Parathyroid adenoma (tissue), 2 donors: ENCODE results near the gene KLF6.
A peak's percentile ranks its signal among the peaks of the same experiment; 100 is the strongest.

Experiments
- H2AFZ ChIP-seq: fragments of 300-600 bp; sonication (generic); one replicate; pipeline ENCODE4 v1.7.0; 2017; ENCODE audit warnings: antibody characterized with exemption, mild to moderate bottlenecking
- H3K27ac ChIP-seq: fragments of 300-600 bp; sonication (generic); one replicate; pipeline ENCODE4 v1.7.0; 2017
- H3K27me3 ChIP-seq: fragments of 300-600 bp; sonication (generic); one replicate; pipeline ENCODE4 v1.7.0; 2017; ENCODE audit warnings: low read length; ENCODE audit not compliant: control insufficient read depth, insufficient read depth
- H3K36me3 ChIP-seq: fragments of 300-600 bp; sonication (generic); one replicate; pipeline ENCODE4 v1.7.0; 2017; ENCODE audit warnings: low read length; ENCODE audit not compliant: control insufficient read depth, insufficient read depth
- H3K4me1 ChIP-seq: fragments of 300-600 bp; sonication (generic); one replicate; pipeline ENCODE4 v1.7.0; 2017; ENCODE audit warnings: control low read depth
- H3K4me2 ChIP-seq: fragments of 300-600 bp; sonication (generic); one replicate; pipeline ENCODE4 v1.7.0; 2017; ENCODE audit warnings: low read length
- H3K4me3 ChIP-seq: fragments of 300-600 bp; sonication (generic); one replicate; pipeline ENCODE4 v1.7.0; 2017; ENCODE audit warnings: low read depth, low read length
- H3K79me2 ChIP-seq: fragments of 300-600 bp; sonication (generic); one replicate; pipeline ENCODE4 v1.7.0; 2017; ENCODE audit warnings: control low read depth
- H3K9ac ChIP-seq: fragments of 300-600 bp; sonication (generic); one replicate; pipeline ENCODE4 v1.7.0; 2017; ENCODE audit warnings: mild to moderate bottlenecking
- H3K9me3 ChIP-seq: fragments of 300-600 bp; sonication (generic); one replicate; pipeline ENCODE4 v1.7.0; 2017; ENCODE audit warnings: low read length; ENCODE audit not compliant: control insufficient read depth
- TF ChIP-seq, protein P1 (sequence below): fragments of 300-600 bp; sonication (generic); IDR thresholded peaks from one replicate; pipeline ENCODE4 v1.7.0; 2017; ENCODE audit warnings: antibody characterized with exemption, mild to moderate bottlenecking
- donor health status: primary hyperparathyroidism.

Gene KLF6

DNA sequence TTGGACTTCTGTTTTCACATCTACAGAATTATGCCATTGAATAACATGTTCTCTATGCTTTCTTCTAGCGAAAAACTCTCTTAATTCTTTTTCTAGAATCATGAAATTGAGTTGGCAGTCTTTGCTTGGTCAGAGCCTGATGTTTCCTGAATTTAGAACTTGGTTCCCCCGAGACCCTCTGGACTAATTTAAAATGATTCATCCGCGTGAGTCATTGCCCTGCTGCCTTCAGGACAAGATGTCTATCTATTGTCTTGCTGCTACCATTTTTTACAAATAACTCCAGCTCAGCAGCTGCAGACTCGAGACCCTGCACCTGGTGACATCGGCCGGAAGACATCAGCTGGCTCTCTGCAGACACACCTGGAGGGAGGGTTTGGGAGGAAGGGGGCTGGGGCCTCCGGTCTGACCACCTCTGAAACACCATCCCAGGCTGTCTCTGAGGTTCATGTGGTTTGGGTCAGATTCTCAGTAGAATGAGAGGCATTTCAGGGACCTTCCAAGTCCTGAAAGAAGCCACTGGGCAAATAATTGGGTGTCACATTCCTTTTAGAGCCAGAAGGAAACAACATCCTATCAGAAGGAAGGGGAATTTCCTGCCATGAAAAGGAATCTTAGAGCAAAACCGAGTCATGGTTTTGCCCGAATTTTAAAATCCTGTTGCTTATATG, 20.9 kb upstream of the KLF6 start:
- no peaks in the 10 kb centered on the region for H3K36me3 ChIP-seq
- TF ChIP-seq, protein P1, sequence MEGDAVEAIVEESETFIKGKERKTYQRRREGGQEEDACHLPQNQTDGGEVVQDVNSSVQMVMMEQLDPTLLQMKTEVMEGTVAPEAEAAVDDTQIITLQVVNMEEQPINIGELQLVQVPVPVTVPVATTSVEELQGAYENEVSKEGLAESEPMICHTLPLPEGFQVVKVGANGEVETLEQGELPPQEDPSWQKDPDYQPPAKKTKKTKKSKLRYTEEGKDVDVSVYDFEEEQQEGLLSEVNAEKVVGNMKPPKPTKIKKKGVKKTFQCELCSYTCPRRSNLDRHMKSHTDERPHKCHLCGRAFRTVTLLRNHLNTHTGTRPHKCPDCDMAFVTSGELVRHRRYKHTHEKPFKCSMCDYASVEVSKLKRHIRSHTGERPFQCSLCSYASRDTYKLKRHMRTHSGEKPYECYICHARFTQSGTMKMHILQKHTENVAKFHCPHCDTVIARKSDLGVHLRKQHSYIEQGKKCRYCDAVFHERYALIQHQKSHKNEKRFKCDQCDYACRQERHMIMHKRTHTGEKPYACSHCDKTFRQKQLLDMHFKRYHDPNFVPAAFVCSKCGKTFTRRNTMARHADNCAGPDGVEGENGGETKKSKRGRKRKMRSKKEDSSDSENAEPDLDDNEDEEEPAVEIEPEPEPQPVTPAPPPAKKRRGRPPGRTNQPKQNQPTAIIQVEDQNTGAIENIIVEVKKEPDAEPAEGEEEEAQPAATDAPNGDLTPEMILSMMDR, result no peak
- H3K27ac ChIP-seq, result peak overlapping the region; percentile 65
- H3K9ac ChIP-seq, result no peak overlapping the region
- H3K4me2 ChIP-seq, result no peak overlapping the region
- H2AFZ ChIP-seq, result no peak overlapping the region
- H3K79me2 ChIP-seq, result no peaks in the 10 kb centered on the region
- no peak overlapping the region for H3K4me3 ChIP-seq
- no peaks in the 10 kb centered on the region for H3K27me3 ChIP-seq
- no peaks in the 10 kb centered on the region for H3K9me3 ChIP-seq
- peaks cover 10% of the 10 kb centered on the region for H3K4me1 ChIP-seq

GRCh38 chr10:3805201-3805790, 20.3 kb upstream of the KLF6 start:
- H3K36me3 ChIP-seq, result no peaks in the 10 kb centered on the region
- peak overlapping the region; percentile 65 for H3K27ac ChIP-seq
- no peaks in the 10 kb centered on the region for H3K9me3 ChIP-seq
- H2AFZ ChIP-seq, result no peak overlapping the region
- no peaks in the 10 kb centered on the region for H3K79me2 ChIP-seq
- no peaks in the 10 kb centered on the region for H3K27me3 ChIP-seq
- TF ChIP-seq, protein P1, result no peak
- peaks cover 4% of the 10 kb centered on the region for H3K4me1 ChIP-seq
- no peak overlapping the region for H3K4me3 ChIP-seq
- H3K4me2 ChIP-seq, result no peak overlapping the region
- H3K9ac ChIP-seq, result no peak overlapping the region

DNA sequence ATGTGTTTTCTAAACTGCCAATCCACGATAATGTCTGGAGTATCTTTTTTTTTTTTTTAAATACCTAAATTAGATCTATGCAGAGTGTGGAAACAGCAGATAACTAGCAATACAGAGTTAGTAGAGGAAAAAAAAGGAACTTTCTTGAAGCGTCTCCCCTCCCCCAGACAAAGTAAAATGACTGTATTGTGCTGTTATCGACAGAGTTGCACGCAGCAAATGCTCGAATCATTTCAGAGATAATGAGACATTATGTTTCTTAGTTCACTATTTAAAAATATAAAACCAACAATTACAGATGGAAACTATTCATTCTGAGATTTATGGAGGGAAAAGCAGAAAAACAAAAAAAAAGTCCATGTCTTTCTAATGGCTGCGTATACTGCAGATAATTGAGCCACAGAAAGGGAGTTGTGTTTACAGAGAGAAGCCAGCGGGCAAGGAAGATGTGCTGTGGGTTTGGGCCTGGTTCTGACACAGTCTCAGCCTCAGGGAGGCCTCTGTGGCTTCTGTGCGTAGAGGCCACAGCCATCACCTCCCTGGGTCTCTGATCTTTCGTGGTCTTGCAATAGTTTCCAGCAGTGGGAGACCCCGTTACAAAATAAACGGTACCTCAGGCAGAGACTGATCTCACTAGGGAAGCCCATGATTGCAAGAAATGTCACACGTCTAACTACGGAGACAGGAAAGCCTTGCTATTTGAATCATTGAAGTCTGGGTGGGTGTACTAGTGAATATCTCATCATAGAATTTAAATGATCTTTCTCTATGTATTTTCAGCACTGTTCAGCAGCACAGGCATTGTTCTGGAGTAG, 19.1 kb upstream of the KLF6 start:
- Histone ChIP-seq H2AFZ (no peak overlapping the region), H3K79me2 (no peaks in the 10 kb centered on the region), H3K4me2 (no peak overlapping the region), H3K27me3 (no peaks in the 10 kb centered on the region), H3K4me1 (no peaks in the 10 kb centered on the region), H3K9ac (no peak overlapping the region), H3K36me3 (no peaks in the 10 kb centered on the region), H3K4me3 (no peak overlapping the region), H3K27ac (peak overlapping the region; percentile 21), H3K9me3 (no peaks in the 10 kb centered on the region)
- TF ChIP-seq, protein P1, result no peak

DNA sequence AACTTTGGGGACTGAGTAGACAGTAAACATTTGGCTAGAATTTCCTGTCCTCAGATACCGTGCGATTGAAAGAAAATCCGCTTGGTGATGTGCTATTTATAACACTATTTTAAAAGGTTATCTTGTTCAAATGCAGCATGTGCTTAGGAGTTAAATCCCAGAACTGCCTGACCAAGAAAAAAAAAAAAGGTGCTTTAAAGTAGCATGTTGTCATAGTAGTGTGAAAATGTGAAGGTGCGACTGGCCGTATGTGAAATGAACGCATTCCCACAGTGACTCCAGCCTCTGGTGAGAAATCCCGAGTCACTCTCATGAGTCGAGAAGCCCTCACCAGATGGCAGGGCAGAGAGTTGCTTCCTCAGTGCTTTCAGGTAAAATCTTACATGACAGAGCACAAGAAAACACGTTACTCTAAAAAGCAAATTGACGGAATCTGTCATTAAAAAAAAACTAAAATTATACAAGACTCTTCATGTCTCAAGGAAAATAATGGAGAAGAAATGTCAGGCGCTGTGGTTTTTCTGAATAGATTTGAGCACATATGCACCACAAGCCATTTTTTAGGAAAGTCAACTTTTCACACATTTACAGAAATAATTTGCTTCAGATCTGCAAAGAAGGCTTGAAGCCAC, 18.4 kb upstream of the KLF6 start:
- TF ChIP-seq, protein P1, result no peak
- H3K27me3 ChIP-seq, result no peaks in the 10 kb centered on the region
- H2AFZ ChIP-seq, result no peak overlapping the region
- H3K79me2 ChIP-seq, result no peaks in the 10 kb centered on the region
- H3K9ac ChIP-seq, result no peak overlapping the region
- no peak overlapping the region for H3K4me3 ChIP-seq
- H3K4me2 ChIP-seq, result no peak overlapping the region
- no peak overlapping the region for H3K27ac ChIP-seq
- H3K9me3 ChIP-seq, result no peaks in the 10 kb centered on the region
- H3K36me3 ChIP-seq, result no peaks in the 10 kb centered on the region
- no peaks in the 10 kb centered on the region for H3K4me1 ChIP-seq
